Activated B cell treated with CpG ODN at 0.5 μM for 24 hours (primary cell): Measurements from ENCODE around the gene SMIM1. TPM values are rescaled to one million over a fixed set of nuclear protein-coding genes. Genes with fewer than 3 reads are reported as not detected.

Source experiments
- ATAC-seq: fragments of 200-7000 bp; cut with Tn5 transposase; one replicate; pipeline ENCODE4 v1.10.0; 2021; ENCODE audit warnings: low read depth, mild to moderate bottlenecking, moderate library complexity
- CTCF ChIA-PET: fragments of 350-600 bp; sonication (Branson Sonifier 250); formaldehyde crosslinking; loops from one replicate; lab custom pipeline; 2021; ENCODE audit warnings: antibody characterized with exemption; lab: Charles Lee
- POLR2A ChIA-PET: fragments of 350-600 bp; sonication (Branson Sonifier 250); formaldehyde crosslinking; loops from one replicate; lab custom pipeline; 2021; ENCODE audit warnings: antibody characterized with exemption; lab: Charles Lee
- DNase-seq: peaks from one replicate; pipeline ENCODE4 v3.0.0; 2022
- H3K27ac Mint-ChIP-seq: one replicate; pipeline ENCODE4 v1.8.0; 2020; ENCODE audit warnings: mixed read lengths
- H3K27me3 Mint-ChIP-seq: one replicate; pipeline ENCODE4 v1.8.0; 2021; ENCODE audit warnings: mixed read lengths
- H3K36me3 Mint-ChIP-seq: one replicate; pipeline ENCODE4 v1.8.0; 2021; ENCODE audit warnings: low read depth, mixed read lengths
- H3K4me1 Mint-ChIP-seq: one replicate; pipeline ENCODE4 v1.8.0; 2021; ENCODE audit warnings: mixed read lengths
- H3K4me3 Mint-ChIP-seq: one replicate; pipeline ENCODE4 v1.8.0; 2020; ENCODE audit warnings: mild to moderate bottlenecking, mixed read lengths
- H3K9me3 Mint-ChIP-seq: one replicate; pipeline ENCODE4 v1.8.0; 2020; ENCODE audit warnings: mixed read lengths
- CTCF ChIP-seq: fragments of 200-600 bp; IDR thresholded peaks from one replicate; pipeline ENCODE4 v1.8.0; 2022; ENCODE audit warnings: antibody characterized with exemption, mild to moderate bottlenecking
- intact Hi-C: fragments of 100-400 bp; cut with micrococcal nuclease; formaldehyde crosslinking; loops from one replicate; pipeline ENCODE4 v1.15.1; 2024
- total RNA-seq: library from RNA; stranded (reverse); gene quantifications from 2 replicates; pipeline ENCODE4 v1.2.3, GENCODE V29; 2022

The SMIM1 gene
- total RNA-seq, 1 donor from 2014 or later, result 3.8 TPM

- ATAC-seq, result no peak
- intact Hi-C loops, result no loop called here
- Mint-ChIP-seq H3K4me1 (peaks cover under 1% of the 10 kb centered on the region), H3K27me3 (no peaks in the 10 kb centered on the region), H3K36me3 (peaks cover 65% of the 10 kb centered on the region), H3K9me3 (no peaks in the 10 kb centered on the region), H3K27ac (no peak overlapping the region), H3K4me3 (no peak overlapping the region)
- no peak for DNase-seq
- TF ChIP-seq CTCF, result no peak
- ChIA-PET POLR2A (no interaction called here), CTCF (no interaction called here)
These were observed 8.4 kb downstream of the SMIM1 start for GRCh38 chr1:3780901-3781300.

GRCh38 chr1:3783651-3784474 is 11.3 kb downstream of the SMIM1 start:
- Mint-ChIP-seq H3K4me1 (peaks cover 8% of the 10 kb centered on the region), H3K27ac (no peak overlapping the region), H3K9me3 (no peaks in the 10 kb centered on the region), H3K27me3 (no peaks in the 10 kb centered on the region), H3K4me3 (no peak overlapping the region), H3K36me3 (peaks cover 86% of the 10 kb centered on the region)
- CTCF ChIA-PET, result interaction anchor here (0.7 kb wide), 1 partner anchor 319 kb away, joined by 4 read pairs; no protein-coding TSS in a partner anchor
- ATAC-seq, result no peak
- no peak for DNase-seq
- intact Hi-C loops, result no loop called here
- POLR2A ChIA-PET, result interaction anchor here (0.7 kb wide), 1 partner anchor 1713 kb away, joined by 3 read pairs; no protein-coding TSS in a partner anchor
- TF ChIP-seq CTCF, result no peak

GRCh38 chr1:3785045-3785444 is 12.5 kb downstream of the SMIM1 start:
- H3K9me3 Mint-ChIP-seq, result no peaks in the 10 kb centered on the region
- ChIA-PET CTCF (interaction anchor here (0.7 kb wide), 1 partner anchor 320 kb away, joined by 4 read pairs; no protein-coding TSS in a partner anchor), POLR2A (no interaction called here)
- no peak for TF ChIP-seq CTCF
- H3K36me3 Mint-ChIP-seq, result peaks cover 80% of the 10 kb centered on the region
- H3K27ac Mint-ChIP-seq, result no peak overlapping the region
- ATAC-seq (no peak), DNase-seq (no peak)
- H3K27me3 Mint-ChIP-seq, result no peaks in the 10 kb centered on the region
- no peak overlapping the region for H3K4me3 Mint-ChIP-seq
- intact Hi-C loops, result no loop called here
- peaks cover 8% of the 10 kb centered on the region for H3K4me1 Mint-ChIP-seq

- Mint-ChIP-seq H3K4me1 (peaks cover 8% of the 10 kb centered on the region), H3K27ac (no peak overlapping the region), H3K36me3 (peaks cover 75% of the 10 kb centered on the region), H3K9me3 (no peaks in the 10 kb centered on the region), H3K27me3 (no peaks in the 10 kb centered on the region), H3K4me3 (no peak overlapping the region)
- DNase-seq (no peak), ATAC-seq (no peak)
- intact Hi-C loops, result no loop called here
- ChIA-PET POLR2A (no interaction called here), CTCF (no interaction called here)
- TF ChIP-seq CTCF, result no peak
These were observed 13.1 kb downstream of the SMIM1 start for GRCh38 chr1:3785456-3786157.
